H9 (cell line): ENCODE results near the gene CD247. TPM values are rescaled to one million over a fixed set of nuclear protein-coding genes. Genes with fewer than 3 reads are reported as not detected.

ENCODE experiments used
- DNase-seq: peaks from one replicate; pipeline ENCODE4 v3.0.0-alpha.2; 2017
- H2AFZ ChIP-seq: one replicate; pipeline ENCODE4 v1.6.1; 2013; ENCODE audit warnings: mild to moderate bottlenecking, low read length, control low read depth, moderate library complexity
- H2AK5ac ChIP-seq: 2 replicates; pipeline ENCODE4 v1.6.1; 2013; ENCODE audit warnings: low read length, control low read depth, mixed read lengths; ENCODE audit not compliant: insufficient read length
- H2BK120ac ChIP-seq: one replicate; pipeline ENCODE4 v1.6.1; 2013; ENCODE audit warnings: low read depth, mild to moderate bottlenecking, low read length, control low read depth, inconsistent platforms; ENCODE audit not compliant: poor library complexity, severe bottlenecking
- H2BK12ac ChIP-seq: 2 replicates; pipeline ENCODE4 v1.6.1; 2013; ENCODE audit warnings: low read length, control low read depth, mixed read lengths, low read depth; ENCODE audit not compliant: insufficient read length
- H2BK15ac ChIP-seq: 2 replicates; pipeline ENCODE4 v1.6.1; 2013; ENCODE audit warnings: low read depth, low read length, control low read depth
- H2BK20ac ChIP-seq: one replicate; pipeline ENCODE4 v1.6.1; 2013; ENCODE audit warnings: low read depth, mild to moderate bottlenecking, low read length, control low read depth, inconsistent platforms; ENCODE audit not compliant: poor library complexity, severe bottlenecking
- H2BK5ac ChIP-seq: 2 replicates; pipeline ENCODE4 v1.6.1; 2013; ENCODE audit warnings: low read length, control low read depth, mixed read lengths; ENCODE audit not compliant: insufficient read length
- H3K14ac ChIP-seq: 2 replicates; pipeline ENCODE4 v1.6.1; 2013; ENCODE audit warnings: low read length, control low read depth; ENCODE audit not compliant: insufficient read depth
- H3K18ac ChIP-seq: 2 replicates; pipeline ENCODE4 v1.6.1; 2013; ENCODE audit warnings: low read depth, mild to moderate bottlenecking, mixed read lengths, low read length, control low read depth; ENCODE audit not compliant: insufficient read length
- H3K23ac ChIP-seq: 2 replicates; pipeline ENCODE4 v1.6.1; 2013; ENCODE audit warnings: low read length, control low read depth, mixed read lengths, low read depth; ENCODE audit not compliant: insufficient read length
- H3K23me2 ChIP-seq: 2 replicates; pipeline ENCODE4 v1.6.1; 2013; ENCODE audit warnings: low read depth, mild to moderate bottlenecking, mixed read lengths, low read length, control low read depth; ENCODE audit not compliant: insufficient read length, poor library complexity, severe bottlenecking
- H3K27ac ChIP-seq: 2 replicates; pipeline ENCODE4 v1.5.1; 2013; ENCODE audit warnings: low read length, control low read depth, mixed read lengths, low read depth; ENCODE audit not compliant: insufficient read length
- H3K27me3 ChIP-seq: 2 replicates; pipeline ENCODE4 v1.6.1; 2013; ENCODE audit warnings: low read length, control low read depth, inconsistent platforms; ENCODE audit not compliant: insufficient read depth
- H3K4ac ChIP-seq: 2 replicates; pipeline ENCODE4 v1.6.1; 2013; ENCODE audit warnings: low read depth, mild to moderate bottlenecking, control low read depth, inconsistent platforms, low read length, moderate library complexity
- H3K4me1 ChIP-seq: 2 replicates; pipeline ENCODE4 v1.6.1; 2013; ENCODE audit warnings: low read length, control low read depth, inconsistent platforms; ENCODE audit not compliant: insufficient read depth
- H3K4me2 ChIP-seq: 2 replicates; pipeline ENCODE4 v1.6.1; 2013; ENCODE audit warnings: low read length, control low read depth, mixed read lengths; ENCODE audit not compliant: insufficient read length, insufficient read depth
- H3K56ac ChIP-seq: 2 replicates; pipeline ENCODE4 v1.6.1; 2013; ENCODE audit warnings: low read depth, mild to moderate bottlenecking, mixed read lengths, low read length, control low read depth; ENCODE audit not compliant: insufficient read length
- H3K79me1 ChIP-seq: 2 replicates; pipeline ENCODE4 v1.6.1; 2013; ENCODE audit warnings: low read depth, mild to moderate bottlenecking, moderate library complexity, low read length, control low read depth, inconsistent platforms; ENCODE audit not compliant: insufficient read depth, poor library complexity, severe bottlenecking
- H3K79me2 ChIP-seq: 2 replicates; pipeline ENCODE4 v1.6.1; 2013; ENCODE audit warnings: low read length, control low read depth, inconsistent platforms; ENCODE audit not compliant: insufficient read depth
- H3K9ac ChIP-seq: 2 replicates; pipeline ENCODE4 v1.6.1; 2013; ENCODE audit warnings: low read length, control low read depth, mixed read lengths; ENCODE audit not compliant: insufficient read length; ENCODE audit errors: extremely low read depth
- H3K9me3 ChIP-seq: one replicate; pipeline ENCODE4 v1.6.1; 2013; ENCODE audit warnings: low read depth, low read length, inconsistent platforms; ENCODE audit not compliant: control insufficient read depth
- H3T11ph ChIP-seq: one replicate; pipeline ENCODE4 v1.6.1; 2013; ENCODE audit warnings: mild to moderate bottlenecking, low read length, control low read depth, inconsistent platforms
- H4K20me1 ChIP-seq: one replicate; pipeline ENCODE4 v1.6.1; 2013; ENCODE audit not compliant: control insufficient read depth, insufficient read length, insufficient read depth
- H4K5ac ChIP-seq: 2 replicates; pipeline ENCODE4 v1.6.1; 2013; ENCODE audit warnings: low read depth, mild to moderate bottlenecking, mixed read lengths, low read length, control low read depth; ENCODE audit not compliant: insufficient read length
- H4K8ac ChIP-seq: replicated peaks from 2 replicates; pipeline ENCODE4 v1.6.1; 2013; ENCODE audit warnings: low read length, control low read depth, mixed read lengths, low read depth; ENCODE audit not compliant: insufficient read length
- H4K91ac ChIP-seq: 2 replicates; pipeline ENCODE4 v1.6.1; 2013; ENCODE audit warnings: low read depth, mild to moderate bottlenecking, moderate library complexity, mixed read lengths, low read length, control low read depth; ENCODE audit not compliant: insufficient read length
- H3K27ac Mint-ChIP-seq, 3 experiments: 2 replicates in 2 of 3; 3 replicates in 1 of 3; pipeline ENCODE4 v1.8.0; 2020 to 2021; ENCODE audit warnings: mixed read lengths in 3 of 3, mild to moderate bottlenecking in 1 of 3, moderate library complexity in 1 of 3
- H3K27me3 Mint-ChIP-seq: 2 replicates; pipeline ENCODE4 v1.8.0; 2021; ENCODE audit warnings: low read depth, mild to moderate bottlenecking, moderate library complexity, mixed read lengths
- H3K36me3 Mint-ChIP-seq, 3 experiments: 2 replicates in 2 of 3; 3 replicates in 1 of 3; pipeline ENCODE4 v1.8.0; 2020 to 2021; ENCODE audit warnings: low read depth in 3 of 3, mixed read lengths in 3 of 3; ENCODE audit not compliant: insufficient read depth in 1 of 3
- H3K4me1 Mint-ChIP-seq, 2 experiments: 2 replicates each; pipeline ENCODE4 v1.8.0; 2020; ENCODE audit warnings: mixed read lengths in 2 of 2
- H3K4me3 Mint-ChIP-seq, 2 experiments: 2 replicates in 1 of 2; 3 replicates in 1 of 2; pipeline ENCODE4 v1.8.0; 2020 to 2021; ENCODE audit warnings: mild to moderate bottlenecking in 2 of 2, mixed read lengths in 2 of 2, moderate library complexity in 1 of 2
- H3K9me3 Mint-ChIP-seq, 2 experiments: 2 replicates in 1 of 2; 3 replicates in 1 of 2; pipeline ENCODE4 v1.8.0; 2020; ENCODE audit warnings: mild to moderate bottlenecking in 2 of 2, mixed read lengths in 2 of 2, moderate library complexity in 1 of 2
- CTCF ChIP-seq: fragments of 200-600 bp; sonication (generic); conservative IDR thresholded peaks from 3 replicates; pipeline ENCODE4 v1.8.0; 2021; ENCODE audit warnings: antibody characterized with exemption, mild to moderate bottlenecking
- WGBS: extraction: QIAGEN DNeasy Blood & Tissue Kit; methylation state at CpG from one replicate; pipeline ENCODE4 v1.1.7; 2013; ENCODE audit warnings: missing lambda C conversion rate, low lambda C conversion rate, mixed read lengths; ENCODE audit not compliant: insufficient read length; ENCODE audit errors: extremely low coverage; 5-methylcytosine and 5-hydroxymethylcytosine counted together
- total RNA-seq: library from RNA; stranded (reverse); gene quantifications from 2 replicates; pipeline ENCODE4 v1.2.1, GENCODE V29; 2021

The CD247 gene
- total RNA-seq, 1 experiment from 2014 or later = 1.2 TPM

DNA sequence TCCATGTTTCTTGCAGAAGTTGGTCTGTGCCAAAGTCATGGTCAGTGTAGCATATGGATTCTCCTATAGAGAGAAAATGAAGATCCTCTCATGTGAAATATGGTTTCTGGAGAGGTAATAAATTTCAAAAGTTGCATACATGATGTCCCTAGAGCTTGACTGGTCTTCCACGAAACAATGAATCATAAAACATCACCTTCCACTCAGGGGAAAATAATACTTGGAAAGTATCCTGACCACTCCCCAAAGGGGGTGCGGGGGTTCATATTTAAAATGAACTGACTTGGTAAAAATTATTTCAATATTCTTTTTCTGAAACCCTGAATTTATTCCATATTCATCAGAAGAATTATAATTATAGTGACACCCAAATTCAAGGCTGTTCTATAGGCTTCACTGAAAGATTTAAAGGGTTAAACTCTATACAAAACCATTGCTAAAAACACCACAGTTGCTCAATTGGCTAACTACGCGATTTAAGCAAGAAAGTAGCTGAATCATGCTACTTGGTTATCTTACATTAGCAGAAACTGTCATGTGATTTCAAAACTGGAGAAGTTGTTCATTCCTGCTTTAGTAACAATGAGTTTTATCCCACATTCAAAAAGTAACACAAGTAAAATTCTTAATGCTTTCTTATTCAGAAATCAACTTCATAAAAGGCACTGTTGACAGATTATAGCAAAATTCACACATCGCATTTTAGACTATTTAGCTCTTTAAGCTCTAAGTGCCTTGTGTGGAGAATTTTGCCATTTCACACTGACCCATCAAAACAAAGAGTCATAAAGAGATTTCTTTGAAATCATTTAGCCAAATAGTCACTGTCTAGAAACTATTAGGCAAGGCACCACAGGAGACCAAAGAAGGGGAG, 30.0 kb upstream of the CD247 start:
- no peak overlapping the region for H3K27ac ChIP-seq
- H3K4me1 ChIP-seq = no peaks in the 10 kb centered on the region
- H3K79me2 ChIP-seq = no peaks in the 10 kb centered on the region
- no peak overlapping the region for H3K4me3 Mint-ChIP-seq
- no peak overlapping the region for H2BK15ac ChIP-seq
- no peak overlapping the region for H2BK20ac ChIP-seq
- H3K14ac ChIP-seq = no peak overlapping the region
- no peak overlapping the region for H4K8ac ChIP-seq
- no peaks in the 10 kb centered on the region for H3K9me3 Mint-ChIP-seq
- peaks cover 9% of the 10 kb centered on the region for H3K27me3 Mint-ChIP-seq
- H3K36me3 Mint-ChIP-seq = peaks cover 7 to 15% (median 12%) of the 10 kb centered on the region in 3 experiments; a peak in 6 of 7 replicates
- no peak overlapping the region for H3K27ac Mint-ChIP-seq
- H3K4ac ChIP-seq = no peak overlapping the region
- no peaks in the 10 kb centered on the region for H3K79me1 ChIP-seq
- no peak overlapping the region for H2BK120ac ChIP-seq
- no peak overlapping the region for H2BK5ac ChIP-seq
- H3K4me2 ChIP-seq = no peak overlapping the region
- H3K56ac ChIP-seq = no peak overlapping the region
- H3K23me2 ChIP-seq = peaks cover 3% of the 10 kb centered on the region
- H4K91ac ChIP-seq = no peak overlapping the region
- H3K27me3 ChIP-seq = no peaks in the 10 kb centered on the region
- no peak overlapping the region for H3K18ac ChIP-seq
- DNase-seq = no peak
- no peak overlapping the region for H3K23ac ChIP-seq
- H3K9ac ChIP-seq = no peak overlapping the region
- H2AK5ac ChIP-seq = no peak overlapping the region
- H2BK12ac ChIP-seq = no peak overlapping the region
- no peaks in the 10 kb centered on the region for H3K9me3 ChIP-seq
- no peak for TF ChIP-seq CTCF
- no peak overlapping the region for H2AFZ ChIP-seq
- H3K4me1 Mint-ChIP-seq = peaks cover 3 to 14% of the 10 kb centered on the region in 2 experiments; a peak in 3 of 4 replicates
- H3T11ph ChIP-seq = no peak overlapping the region
- no peaks in the 10 kb centered on the region for H4K20me1 ChIP-seq
- no CpG with 5 or more reads among the region's 5 CpGs for WGBS
- no peak overlapping the region for H4K5ac ChIP-seq
